HG03045 (cell line): Measurements from ENCODE around the gene EPS8L3.
"Not testable (repeated sequence)": the region's sequence is repeated elsewhere in the genome, so short reads cannot be mapped to it uniquely, and the experiment has no call there.

ENCODE experiments used
- ATAC-seq: cut with Tn5 transposase; IDR thresholded peaks from one replicate; pipeline ENCODE4 v1.9.1; 2021; ENCODE audit warnings: mild to moderate bottlenecking, moderate library complexity; ENCODE audit not compliant: unreplicated experiment

EPS8L3 gene

GRCh38 chr1:109780982-109781381 is 17.3 kb upstream of the EPS8L3 start:
- no peak for ATAC-seq

DNA sequence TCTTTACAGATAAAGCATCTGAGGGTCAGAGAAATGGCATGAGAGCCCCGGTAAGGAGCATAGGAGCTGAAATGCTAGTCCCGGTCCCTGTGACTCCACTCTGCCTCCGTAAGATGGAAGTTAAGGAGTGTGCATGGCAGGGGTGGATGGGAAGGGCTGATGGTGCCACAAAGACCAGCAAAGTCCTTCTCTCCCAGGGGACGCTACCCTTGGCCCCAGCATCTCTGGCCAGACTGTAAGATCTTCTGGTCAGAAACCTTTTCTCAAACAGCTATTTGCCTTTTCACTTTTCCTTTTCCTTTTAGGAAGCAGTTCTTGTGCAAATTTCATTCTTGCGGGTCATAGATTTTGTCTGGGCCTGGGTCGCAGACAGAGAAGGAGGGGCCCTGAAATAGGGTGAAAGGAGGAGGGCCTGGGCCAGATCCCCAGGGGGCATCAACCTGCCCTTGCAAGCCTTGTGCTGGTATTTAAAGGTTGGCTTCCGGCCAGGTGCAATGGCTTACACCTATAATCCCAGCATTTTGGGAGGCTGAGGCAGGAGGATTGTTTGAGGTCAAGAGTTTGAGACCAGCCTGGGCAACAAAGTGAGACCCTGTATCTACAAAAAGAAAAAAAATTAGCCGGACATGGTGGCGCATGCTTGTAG is 14.4 kb upstream of the EPS8L3 start:
- no peak for ATAC-seq

DNA sequence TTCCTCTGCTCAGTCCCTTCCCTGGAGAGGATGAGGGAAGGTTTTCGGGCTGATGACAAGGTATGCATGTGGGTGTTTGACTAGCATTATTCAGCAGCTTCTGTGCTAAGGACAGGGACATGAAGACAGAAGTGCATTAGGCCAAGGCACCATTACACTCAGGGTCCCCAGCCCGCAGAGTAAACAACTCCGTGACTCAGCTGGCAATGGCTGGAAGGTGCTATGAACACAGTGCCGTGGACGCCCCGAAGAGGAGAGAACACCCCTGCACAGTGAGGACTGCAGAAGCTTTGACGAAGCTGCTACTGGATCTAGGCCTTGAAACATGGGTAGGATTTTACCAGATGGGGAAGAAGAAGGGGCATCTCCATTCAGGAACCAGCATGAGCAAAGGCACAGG is 13.7 kb upstream of the EPS8L3 start:
- no peak for ATAC-seq

- no peak for ATAC-seq
Observed at GRCh38 chr1:109776911-109777310, 13.2 kb upstream of the EPS8L3 start.

DNA sequence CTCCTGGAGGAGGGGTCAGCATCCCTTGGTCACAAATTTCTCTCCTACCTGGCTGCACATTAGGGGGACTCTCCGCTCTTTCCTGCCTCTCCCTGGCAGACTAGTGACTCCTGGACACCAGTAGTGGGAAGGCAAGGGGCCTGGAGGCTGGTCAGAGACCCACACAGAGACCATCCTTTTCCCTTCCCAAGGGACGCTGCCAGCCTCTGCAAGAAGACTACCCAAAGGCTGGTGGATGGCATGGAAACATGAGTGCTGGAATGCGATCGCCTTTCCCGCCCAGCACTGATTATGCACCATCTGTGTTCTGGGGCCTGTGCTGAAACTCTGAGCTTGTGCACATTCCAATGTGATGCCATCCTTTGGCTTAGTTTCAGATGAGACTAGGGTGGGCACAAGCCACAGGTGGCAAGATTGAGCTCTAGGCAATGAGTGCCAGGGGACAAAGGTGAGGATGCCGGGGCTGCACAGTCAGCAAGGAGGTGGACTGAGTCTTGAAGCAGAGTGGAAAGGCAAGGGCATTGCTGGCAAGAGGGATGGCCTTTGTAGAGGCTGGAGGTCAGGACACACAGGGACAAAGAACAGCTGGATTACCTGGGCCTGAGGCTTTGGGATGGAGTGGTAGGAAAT is 12.6 kb upstream of the EPS8L3 start:
- ATAC-seq: no peak

DNA sequence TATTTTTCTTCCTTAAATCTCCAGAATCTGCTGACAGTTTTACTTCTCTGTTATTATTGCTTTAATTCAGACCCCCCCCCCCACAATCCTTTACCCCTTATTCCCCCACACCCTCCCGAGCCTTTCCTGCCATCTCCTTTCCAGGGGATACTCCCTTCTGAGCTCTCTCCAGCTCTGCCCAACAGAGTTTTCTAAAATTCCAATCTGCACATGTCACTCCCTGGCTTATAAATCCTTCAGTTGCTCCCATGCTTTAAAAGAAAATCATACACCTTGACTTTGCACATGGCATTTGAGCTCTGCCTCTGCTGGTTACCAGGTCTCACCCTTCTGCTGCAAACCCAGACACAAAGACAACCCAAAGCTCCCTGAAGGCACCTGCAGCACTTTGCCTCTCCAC is 11.7 kb upstream of the EPS8L3 start:
- ATAC-seq: no peak

DNA sequence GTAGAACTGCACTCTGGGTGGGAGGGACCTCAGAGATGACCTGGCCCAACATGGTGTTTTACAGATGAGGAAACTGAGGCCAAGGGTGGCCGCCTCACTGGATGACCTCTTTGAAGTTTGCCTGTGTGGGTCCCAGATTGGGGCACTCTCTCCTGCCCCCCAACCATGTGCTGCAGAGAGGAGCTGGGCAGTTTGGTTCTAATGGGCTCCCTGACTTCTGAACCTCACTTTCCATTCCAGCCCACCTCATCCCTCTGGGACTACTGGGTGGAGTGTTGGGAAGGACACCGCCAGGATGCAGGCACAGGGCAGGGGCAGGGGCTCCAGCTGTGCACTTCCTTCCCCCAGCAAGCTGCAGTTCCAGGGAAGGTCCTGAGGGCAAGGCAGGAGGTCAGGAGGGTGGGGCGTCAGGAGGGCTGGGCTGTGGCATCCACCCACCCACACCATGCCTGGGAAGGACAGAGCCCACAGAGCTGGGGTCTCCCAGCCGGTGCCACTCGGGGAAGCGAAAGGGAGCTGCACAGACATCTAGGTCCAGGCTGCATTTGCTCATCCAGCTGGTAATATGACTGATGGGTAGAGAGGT is 10.3 kb upstream of the EPS8L3 start:
- ATAC-seq: no peak

DNA sequence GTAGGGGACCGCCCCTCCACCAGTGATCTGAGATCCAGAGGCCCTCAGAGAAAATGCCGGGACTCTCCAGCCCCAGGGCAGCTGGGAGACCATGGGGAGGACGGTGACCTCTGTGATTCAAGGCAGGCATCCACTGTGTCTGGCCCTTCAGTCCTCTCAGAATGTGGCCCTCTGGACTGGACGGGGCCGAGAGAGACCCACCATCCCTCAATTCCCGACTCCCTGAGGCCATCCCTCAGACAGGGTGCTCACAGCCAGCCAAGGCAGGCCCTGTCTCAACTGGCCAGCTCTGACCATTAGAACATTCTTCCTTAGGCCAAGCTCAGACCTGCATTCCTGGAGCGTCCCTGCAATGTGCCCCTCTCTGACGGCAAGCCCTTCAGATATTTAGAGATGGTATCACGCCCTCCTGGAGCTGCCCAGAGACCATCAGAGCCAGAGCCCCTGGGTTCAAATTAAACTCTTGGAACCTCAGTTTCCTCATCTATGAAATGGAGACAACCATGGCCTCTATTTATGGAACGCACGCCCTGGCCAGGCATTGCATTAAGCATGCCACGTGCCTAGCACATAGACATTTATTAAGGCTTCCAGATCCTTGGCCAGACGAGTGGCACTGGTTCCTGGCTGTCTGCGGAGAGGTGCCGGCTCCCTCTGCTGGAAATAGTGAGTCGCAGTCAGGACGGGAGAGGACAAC is 9.6 kb upstream of the EPS8L3 start:
- ATAC-seq: no peak

DNA sequence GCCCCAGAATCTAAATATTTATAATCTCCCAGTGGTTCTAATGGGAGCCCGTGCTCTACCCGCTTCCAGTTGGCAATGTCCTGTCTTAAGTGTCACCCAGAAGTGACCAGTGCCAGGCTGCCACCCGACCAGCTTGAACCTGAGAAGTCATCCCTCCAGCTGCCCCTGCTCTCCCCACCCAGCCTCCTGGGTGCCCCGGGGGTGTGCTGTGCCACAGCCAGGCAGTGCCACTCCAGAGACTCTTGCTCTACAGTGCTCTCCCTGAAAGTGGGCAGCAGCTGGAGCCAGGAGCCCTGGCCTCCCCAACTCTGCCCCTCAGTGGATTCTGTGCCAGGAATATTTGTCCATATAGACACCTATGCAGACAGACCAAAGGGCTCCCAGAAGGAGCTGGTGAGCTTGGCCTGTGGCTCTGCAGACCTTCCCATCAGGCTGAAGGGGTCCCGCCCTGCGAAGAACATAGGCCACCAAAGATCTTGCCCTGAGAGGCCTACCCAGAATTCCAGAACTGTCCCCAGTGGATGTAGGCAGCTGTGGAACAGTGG is 9.0 kb upstream of the EPS8L3 start:
- ATAC-seq: no peak

- ATAC-seq: no peak
Observed at GRCh38 chr1:109771712-109772657, 8.3 kb upstream of the EPS8L3 start.

- ATAC-seq: no peak
Observed at GRCh38 chr1:109770331-109771095, 6.8 kb upstream of the EPS8L3 start.

GRCh38 chr1:109769330-109770078 is 5.8 kb upstream of the EPS8L3 start:
- ATAC-seq: no peak

GRCh38 chr1:109768820-109769219 is 5.1 kb upstream of the EPS8L3 start:
- ATAC-seq: no peak

DNA sequence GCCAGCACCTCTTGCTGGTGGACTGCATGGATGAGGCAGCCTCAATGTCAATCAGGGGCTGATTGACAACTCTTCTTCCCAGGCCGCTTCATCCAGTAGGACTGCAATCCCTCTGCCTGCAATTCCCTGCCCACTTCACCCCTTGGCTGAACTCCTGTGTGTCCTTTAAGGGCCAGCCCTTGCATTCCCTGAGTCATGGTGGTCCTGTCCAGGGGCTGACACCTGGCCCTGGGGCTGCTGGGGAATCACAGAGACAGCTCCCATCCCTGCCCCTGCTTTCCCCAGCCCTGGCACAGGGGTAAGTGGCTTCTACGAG is 4.6 kb upstream of the EPS8L3 start:
- no peak for ATAC-seq

GRCh38 chr1:109767637-109768334 is 4.1 kb upstream of the EPS8L3 start:
- no peak for ATAC-seq

DNA sequence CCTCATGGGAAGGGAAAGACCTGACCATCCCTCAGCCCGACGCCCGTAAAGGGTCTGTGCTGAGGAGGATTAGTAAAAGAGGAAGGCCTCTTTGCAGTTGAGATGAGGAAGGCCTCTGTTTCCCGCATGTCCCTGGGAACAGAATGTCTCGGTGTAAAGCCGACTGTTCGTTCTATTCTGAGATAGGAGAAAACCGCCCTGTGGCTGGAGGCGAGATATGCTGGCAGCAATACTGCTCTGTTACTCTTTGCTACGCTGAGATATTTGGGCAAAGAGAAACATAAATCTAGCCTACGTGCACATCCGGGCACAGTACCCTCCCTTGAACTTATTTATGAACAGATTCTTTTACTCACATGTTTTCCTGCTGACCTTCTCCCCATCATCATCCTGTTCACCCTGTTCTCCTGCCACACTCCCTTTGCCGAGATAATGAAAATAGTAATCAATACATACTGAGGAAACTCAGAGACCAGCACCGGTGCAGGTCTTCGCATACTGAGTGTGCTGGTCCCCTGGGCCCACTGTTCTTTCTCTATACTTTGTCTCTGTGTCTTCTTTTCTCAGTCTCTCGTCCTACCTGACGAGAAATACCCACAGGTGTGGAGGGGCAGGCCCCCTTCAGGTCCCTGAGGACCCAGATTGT is 3.4 kb upstream of the EPS8L3 start:
- ATAC-seq: not testable (repeated sequence)

DNA sequence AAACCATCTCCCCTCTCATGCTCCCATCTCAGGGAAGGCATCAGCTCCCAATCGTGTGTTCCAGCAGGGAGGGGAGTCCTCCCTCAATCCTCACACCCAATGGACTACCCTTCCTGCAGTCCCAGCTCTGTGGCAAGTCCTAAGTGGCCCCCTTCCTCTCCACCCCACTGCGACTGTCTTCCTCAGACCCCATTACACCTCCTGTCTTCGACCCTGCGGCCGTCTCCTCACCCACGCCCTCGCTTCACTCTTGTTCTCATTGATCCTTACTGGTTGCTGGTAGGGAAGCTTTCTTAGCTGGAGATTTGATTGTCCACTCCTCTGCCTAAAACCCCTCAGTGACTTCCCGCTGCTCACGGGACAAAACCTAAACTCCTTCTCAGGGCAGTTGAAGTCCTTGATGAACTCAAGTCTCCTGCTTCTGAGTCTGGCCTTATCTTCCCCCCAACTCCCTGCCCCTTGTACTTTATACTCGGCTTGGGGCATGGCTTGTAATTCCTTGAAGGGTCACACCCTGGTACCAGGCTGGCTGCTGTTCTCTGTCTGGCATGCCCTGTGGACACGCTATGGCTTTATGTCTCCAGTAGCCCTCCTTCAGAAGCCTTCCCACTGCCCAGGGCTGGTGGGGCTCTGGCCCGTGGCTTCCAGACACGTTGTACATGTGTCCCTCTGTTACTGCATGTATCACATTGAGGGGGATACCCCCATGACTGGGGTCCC is 2.3 kb upstream of the EPS8L3 start:
- ATAC-seq: no peak

DNA sequence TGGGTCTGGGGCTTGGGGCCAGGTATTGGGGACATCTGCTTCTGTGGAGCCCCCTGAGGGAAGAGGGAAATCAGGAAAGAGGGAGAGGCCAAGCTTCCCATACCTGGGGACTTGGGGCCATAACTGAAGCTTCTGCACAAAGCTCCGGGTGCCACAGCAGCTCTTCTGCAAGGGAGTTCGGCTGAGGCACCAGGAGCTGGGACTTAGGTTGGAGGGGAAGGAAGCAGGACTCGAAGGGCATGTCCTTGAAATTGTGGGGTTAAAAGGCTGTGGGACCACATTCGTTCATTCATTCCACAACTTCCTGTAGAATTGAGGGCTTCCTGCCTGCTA is 1.7 kb upstream of the EPS8L3 start:
- no peak for ATAC-seq
